GM18858 (cell line): ENCODE measurements around the gene TTC9B.

Experiments used
- ATAC-seq: cut with Tn5 transposase; IDR thresholded peaks from one replicate; pipeline ENCODE4 v1.9.1; 2021; ENCODE audit not compliant: unreplicated experiment

Gene TTC9B

DNA sequence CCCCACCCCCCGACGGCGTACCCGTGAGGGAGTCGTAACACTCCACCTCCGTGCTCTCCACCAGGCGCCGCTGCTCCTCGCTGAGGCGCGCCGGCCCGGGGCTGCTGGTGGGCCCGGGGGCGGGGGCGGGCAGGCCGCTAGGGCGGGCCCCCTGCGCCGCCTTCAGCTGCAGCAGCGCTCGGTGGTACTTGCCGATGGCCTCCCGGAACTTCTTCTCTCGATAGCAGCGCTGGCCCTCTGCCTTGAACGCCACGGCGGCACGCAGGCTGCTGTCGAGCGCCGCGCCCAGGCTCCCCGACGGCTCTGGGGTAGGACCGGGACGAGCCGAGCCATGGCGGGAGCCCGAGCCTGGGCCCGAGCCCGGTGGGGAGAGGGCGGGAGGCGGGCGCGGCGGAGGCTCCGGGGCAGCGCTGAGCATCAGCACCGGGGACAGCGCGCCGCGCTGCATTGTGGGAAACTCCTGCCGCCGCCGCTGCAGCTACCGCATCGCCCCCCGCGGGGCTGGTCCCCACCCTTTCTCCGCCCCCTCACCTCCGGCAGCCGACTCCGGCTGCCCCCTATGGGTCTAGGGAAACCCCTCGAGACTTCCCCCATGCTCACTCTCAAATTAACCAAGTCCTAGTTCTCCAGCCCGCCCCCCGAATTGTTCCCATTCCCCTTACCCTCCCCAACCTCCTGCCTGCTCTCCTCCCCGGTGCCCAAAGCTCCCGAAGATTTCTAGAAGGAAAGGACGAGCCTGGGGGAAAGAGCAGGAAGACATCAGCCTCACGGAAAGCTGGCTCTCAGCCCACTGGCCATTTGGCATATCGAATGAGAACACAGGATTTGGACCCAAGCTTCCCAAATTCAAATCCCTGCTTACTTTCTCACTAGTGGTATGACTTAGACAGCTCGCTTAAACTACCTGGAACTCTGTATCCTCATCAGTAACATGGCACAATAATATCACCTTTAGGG is at the start of gene TTC9B:
Gene TTC9B, minus strand, starts transcription at position 451 of the 957 bp plus-strand sequence. Its CDS starts 3 bp downstream, at position 448.
- no peak for ATAC-seq

DNA sequence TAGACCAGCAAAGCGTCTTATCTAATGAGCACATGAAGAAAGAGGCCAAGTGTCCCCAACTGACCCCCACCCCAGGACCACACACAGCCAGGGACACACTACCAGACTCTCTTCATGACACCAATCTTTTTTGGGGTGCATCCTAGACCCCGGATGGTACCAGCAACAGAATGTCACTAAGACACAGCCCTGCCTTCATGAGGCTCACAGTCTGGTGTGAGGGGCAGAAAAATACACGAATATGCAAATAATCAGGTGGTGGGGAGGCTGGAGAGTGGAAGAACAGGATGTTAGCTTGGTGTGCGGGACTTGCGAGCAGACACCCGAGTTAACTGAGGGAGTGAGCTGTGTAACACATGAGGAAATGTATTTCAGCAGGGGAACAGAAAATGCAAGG is 49.4 kb upstream of the TTC9B start:
- no peak for ATAC-seq

DNA sequence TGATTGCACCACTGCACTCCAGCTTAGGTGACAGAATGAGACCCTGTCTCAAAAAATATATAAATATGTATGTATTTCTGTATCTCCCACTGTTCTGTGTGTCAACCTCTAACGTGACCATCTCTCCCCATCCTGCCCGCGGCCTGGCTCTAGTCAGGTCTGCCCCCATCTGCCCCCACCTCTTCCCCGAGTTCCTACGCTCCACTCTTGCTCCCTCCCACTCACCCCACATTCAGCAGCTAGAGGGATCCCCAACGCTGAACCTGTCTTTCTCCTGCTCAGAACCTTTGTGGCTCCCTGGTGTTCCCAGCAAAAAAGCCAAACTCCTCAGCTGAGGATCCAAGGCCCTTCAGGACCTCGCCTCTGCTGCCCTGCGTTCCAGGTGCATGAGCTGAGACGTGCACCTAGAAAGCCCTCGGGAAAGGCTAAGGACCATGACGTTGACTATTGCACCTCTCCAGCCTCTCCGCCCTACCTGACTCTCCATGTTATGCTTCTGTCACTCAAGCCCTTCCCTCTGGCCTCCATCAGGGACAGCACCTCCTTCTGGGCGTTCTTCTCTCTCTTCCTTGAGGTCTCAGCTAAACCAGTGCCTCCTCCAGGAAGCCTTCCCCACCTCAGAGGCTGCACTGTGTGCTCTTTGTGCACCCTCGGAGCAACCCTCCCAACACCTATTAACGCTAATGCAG is 48.9 kb upstream of the TTC9B start:
- no peak for ATAC-seq

DNA sequence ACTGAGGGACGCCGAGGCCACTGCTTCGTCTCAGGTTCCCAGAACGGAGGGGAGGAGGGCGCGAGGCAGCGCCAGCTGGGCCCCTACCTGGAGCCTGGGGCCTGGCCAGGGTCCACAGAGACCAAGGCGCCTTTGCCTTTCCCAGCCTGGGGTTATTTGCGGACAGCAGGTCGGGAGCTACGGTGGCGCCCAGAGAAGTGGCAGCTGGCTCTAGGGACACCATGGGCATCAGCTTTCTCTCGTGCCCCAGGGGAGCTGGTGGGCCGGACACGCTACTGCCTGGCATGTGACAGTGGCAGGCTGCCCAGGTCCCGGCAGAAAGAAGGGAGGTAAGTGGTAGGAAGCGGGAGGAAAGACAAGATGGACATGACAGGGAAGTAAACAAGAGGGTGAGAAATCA is 47.9 kb upstream of the TTC9B start:
- no peak for ATAC-seq

DNA sequence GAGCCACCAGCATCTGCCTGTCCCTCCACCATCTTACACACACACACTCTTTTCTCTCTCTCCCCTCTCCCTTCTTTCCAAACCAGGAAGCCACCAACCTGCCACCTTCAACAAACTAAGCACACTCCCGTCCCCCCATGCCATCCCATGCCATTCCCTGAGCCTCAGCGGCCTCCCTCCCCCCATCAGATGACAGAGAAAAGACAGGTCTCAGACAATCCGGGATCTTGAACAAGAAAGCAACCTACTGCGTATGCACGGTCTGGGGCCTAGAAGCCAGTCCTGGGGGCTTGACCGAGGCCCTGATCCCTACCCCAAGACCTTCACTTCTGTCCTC is 47.5 kb upstream of the TTC9B start:
- ATAC-seq, result no peak

DNA sequence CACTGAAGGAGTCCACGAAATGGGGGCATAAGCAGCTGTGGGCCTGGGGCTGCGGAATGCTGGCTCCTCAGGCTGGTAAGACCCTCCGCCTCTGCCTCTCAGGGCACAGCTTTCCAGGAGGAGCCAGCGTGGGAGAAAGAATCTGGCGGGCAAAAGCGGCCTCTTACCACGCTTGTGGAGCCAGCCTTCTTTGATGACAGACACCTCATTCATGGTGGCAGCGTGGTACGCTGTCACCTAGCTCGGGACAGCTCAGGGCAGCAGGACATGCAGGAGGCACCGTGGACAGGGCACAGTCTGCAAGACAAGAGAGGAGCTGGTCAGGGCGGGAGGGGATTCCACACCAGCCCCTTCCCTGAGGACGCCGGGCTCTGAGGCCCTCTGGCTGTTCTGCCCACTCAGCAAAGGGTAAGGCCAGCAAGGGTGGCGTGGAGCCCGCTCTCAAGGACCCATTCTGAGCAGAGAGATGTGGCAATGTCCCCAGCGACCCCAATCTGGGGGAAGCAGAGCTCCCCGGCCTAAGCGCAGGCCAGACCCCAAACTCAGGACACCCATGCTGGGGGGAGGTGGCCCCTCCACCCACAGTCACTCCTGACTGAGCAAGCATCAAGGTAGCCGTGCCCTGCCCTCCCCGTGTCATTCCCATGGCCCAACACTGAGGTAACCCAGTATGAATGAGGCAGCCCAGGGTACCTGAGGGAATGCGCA is 47.0 kb upstream of the TTC9B start:
- ATAC-seq, result no peak

DNA sequence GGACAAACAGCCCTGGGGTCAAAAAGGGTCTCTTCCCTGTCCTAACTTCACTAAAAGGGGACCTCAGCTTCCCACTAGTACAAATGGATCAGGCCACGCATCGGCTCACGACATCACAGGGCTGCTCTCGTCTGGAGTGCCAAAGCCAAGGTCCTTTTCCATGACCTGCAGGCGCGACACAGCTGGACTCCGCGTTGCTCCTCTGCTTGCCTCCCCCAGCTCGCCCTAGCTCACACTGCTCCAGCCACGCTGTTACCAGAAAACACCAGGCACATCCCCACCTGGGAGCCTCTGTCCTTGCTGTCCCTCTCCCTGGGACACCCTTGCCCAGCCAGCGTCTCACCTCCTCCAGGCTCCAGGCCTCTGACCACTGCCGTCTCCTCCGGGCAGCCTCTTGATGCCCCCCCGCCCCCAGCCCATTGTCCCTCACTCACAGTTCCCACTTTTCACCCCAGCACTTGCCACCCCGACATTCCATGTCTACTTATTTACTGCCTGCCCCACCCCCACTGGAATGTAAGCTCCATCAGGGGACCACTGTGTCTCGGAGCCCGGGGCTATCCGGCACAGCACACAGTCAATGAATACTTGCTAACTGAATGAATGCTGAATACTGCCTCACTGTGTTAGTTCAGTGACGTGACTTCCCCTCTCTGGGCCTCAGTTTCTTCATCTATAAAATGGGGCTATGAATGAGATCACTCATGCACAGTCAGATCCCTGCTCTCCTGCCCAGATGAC is 46.3 kb upstream of the TTC9B start:
- ATAC-seq, result no peak

DNA sequence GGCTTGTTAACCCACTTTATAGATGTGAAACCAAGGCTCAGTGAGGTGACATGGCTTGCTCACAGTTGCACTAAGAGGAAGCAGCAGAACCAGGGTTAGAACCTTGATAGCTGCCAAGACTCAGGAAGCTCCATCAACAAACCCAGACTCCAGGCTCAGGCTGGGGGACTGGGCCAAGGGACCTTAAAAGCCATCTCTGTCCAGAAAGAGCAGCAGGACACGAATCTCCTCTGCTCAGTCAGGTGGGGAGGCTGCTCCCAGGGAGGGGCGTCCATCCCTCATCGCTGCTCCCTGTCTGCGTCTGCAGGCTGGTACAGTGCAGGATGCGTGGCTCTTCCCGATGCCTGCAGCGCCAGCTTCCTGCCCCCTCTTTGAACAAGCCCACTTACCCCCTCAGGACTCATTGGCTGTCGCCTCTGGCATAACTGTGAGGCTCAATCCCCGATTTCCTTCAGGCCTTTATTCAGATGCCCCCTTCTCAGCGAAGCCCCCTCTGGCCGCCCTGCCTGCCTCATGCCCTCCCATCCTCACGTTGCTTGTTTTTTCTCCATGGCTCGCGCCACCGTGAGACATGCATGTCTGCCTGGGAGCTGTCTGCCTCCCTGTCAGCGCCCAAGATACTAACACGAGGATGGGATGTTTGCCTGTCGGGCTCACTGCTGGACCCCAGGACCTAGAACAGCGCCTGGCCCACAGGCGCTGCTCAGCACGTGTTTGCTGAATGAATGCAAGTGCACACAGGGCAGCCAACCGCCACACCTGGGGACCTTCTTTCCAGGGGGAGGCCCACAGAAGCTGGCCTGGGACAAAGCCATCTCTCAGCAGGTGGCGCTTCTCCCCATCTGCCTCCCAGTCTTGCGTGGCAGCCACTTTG is 45.5 kb upstream of the TTC9B start:
- ATAC-seq, result no peak

DNA sequence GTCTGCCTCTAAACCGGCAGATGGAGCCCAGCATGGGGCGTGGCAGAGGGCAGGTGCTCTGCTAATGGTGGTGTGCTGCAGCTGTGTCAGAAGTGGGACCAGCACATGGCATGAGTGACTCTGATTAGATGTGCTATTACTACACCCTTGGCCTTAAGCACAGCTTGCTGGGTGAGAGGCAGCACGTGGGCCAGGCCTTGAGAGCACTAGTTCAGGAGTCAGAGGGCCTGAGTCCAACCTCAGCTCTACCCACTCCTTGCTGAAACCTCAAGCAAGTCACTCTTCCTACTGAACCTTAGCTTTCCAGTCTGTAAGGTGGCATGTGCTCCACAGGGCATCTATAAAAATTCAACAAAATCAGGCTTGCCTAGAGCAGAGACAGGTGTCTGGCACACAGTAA is 44.2 kb upstream of the TTC9B start:
- no peak for ATAC-seq

DNA sequence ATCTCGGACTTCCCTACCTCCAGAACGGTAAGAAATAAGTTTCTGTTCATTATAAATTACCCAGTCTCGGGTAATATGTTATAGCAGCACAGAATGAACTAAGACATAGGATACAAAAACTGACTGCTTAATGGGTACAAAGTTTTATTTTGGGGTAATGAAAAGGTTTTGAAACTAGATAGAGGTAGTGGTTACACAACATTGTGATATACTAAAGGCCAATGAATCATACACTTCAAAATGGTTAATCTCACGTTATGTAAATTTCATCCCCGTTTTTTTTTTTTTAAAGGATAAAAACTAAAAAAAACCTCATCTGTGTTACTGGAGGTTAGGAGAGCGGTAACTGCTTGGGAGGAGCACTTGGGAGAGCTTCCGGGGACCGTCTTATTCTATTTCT is 43.4 kb upstream of the TTC9B start:
- no peak for ATAC-seq

DNA sequence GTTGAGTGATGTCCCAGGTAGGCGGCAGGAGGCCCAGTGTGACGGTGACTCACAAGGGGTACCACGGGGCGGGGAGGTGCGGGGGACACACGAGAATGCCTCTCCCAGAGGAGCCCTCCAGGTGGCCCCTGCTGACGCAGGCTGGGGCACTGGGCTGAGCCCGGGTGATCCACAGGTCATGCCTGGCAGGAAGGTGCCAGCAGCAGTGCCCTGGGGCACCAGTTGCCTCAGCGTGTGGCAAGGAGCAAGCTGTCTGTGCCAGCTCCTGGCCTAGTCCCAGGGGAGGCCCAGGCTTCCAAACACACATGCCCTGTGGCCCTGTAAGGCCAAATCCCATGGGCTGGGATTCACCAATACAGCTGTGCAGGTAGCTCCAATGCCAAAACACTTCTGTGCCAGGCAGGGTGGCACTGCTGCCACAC is 38.9 kb upstream of the TTC9B start:
- ATAC-seq, result no peak

DNA sequence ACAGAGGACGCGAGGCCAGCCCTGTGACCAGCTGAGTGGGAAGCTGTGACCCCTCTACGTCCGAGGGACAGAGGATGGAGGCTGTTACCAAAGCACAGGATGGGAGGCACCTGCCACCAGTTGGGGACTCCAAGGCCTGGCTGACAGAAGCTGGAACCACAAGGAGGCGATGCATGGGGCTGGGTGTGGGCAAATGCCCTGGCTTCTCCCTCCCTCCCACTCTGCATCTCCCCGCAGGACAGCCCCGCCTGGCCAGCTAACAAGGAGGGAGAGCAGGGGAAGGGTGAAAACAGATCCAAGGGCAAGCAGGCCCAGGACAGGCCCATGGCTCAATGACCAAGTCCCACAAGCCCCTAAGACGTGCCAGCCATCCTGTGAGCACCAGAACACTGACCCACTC is 38.3 kb upstream of the TTC9B start:
- ATAC-seq, result no peak

DNA sequence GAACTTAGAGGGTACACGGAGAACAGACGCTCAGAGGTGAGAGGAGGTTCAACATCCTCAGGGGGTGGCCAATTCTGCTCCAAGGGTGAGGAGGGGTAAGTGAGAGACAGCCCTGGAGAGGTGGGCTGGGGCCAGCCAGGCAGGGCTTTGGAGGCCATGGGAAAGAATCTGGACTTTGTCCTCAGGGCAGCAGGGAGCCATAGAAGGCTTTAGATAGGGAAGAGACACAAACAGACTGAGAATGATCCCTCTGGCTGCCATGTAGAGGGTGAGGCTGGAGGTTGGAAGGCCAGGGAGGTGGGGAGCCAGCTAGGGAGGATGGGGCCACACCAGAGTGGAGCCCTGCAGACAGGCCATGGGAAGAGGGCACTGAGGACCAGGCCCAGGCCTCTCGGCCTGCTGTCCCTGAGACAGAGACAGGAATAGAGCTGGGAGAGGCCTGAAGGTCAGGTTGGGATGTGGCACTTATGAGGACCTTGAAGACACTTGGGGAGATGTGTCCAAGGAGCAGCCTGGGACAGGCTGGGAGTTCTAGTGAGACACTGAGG is 37.5 kb upstream of the TTC9B start:
- ATAC-seq, result no peak

DNA sequence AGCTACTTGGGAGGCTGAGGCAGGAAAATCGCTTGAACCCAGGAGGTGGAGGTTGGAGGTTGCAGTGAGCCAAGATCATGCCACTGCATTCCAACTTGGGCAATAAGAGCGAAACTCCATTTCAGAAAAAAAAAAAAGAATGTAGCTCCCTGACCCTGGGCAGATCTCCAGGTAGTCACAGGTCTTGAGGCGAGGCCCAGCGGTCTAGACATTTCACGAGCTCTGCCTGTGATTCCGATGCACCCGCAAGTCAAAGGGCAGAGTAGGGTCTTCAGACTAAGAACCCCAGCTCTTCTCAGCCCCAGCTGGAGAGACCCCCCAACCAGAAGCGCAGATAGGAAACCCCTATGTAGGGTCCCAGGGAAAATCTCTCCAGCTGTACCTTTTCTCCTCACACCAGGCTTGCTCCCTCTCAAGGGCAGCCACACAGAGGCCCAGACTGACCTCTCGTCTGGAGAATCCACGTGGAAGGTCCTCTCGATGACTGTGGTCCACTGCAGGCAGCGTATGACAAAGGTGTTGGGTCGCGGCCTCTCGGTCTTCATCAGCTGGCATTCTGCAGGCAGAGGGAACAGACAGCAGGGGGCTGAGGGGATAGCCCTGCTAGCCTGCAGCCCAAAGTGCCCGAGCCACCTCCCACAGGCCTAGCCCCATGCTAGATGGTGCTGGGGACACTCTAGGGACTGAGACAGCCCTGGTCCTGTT is 36.7 kb upstream of the TTC9B start:
- no peak for ATAC-seq

DNA sequence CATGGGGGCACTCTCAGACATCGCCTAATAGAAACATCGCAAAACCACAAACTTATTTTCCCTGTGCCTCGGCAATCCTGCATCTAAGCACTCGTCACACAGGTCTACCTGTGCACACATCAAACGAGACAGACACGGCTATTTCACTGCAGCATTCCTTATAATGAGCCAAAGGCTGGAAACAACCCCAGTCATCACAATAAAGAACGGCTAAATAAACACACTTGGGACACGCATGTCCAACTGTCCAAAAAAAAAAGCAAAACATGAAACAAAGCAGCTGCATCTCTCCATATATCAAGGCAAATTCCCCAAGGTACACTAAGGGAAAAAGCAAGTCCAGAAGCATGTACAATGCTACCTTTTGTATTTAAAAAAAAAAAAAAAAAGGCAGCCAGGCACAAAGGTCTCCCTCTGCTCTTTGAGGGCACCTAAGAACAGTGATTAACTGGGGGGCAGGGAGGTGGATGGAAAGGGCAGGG is 35.5 kb upstream of the TTC9B start:
- no peak for ATAC-seq

DNA sequence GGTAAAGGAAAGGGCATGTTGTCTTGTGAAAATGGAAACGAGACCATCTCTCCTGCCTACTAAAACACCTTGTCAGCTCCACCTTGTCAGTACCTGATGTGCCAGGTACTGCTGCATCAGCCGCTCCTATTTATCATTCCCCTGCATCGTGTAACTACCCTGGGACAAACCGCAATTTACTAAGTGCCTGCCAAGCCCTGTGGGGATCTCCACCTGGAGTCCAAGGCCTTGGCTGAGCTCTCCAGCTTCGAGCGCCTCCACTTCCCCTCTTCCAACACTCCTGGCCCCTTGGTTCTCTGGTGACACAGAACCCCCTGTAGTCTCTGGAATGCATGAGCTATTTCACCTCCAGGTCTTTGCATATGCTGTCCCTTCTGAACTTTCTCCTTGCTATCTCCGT is 34.2 kb upstream of the TTC9B start:
- no peak for ATAC-seq

DNA sequence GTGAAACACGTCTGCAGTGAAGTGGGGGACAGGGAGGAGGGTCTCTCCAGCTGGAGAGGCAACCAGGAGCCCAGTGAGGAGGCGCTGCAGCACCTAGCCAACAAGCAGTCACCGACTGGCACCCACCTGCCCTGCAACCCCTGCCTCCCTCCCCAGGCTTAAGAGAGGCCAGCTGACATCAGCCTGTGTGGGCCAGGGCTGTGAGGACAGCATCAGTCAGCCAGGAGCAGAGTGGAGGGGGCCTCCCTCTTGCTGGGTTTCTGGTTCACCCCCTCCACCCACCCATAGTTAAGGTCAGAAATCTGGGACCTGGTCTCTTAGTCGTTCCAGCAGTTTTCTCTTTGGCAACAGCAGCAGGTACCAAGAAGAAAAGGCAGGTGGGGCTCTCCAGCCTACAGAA is 33.8 kb upstream of the TTC9B start:
- no peak for ATAC-seq

DNA sequence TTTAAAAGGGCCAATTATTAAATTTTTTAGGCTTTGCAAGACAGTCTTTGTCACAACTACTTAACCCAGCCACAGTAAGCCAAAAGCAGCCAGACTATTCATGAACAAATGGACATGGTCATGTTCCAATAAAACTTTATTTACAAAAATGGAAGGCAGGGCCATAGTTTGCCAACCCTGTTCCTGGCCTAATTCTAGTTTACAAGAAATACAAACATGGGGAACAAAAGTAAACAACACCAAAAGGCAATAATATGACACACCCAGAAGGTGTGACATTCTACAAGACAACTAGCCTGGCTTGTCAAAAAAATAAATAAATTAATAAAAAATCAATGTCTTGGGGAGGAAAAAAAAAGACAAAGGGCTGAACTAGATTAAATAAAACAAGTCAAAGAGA is 33.1 kb upstream of the TTC9B start:
- no peak for ATAC-seq

DNA sequence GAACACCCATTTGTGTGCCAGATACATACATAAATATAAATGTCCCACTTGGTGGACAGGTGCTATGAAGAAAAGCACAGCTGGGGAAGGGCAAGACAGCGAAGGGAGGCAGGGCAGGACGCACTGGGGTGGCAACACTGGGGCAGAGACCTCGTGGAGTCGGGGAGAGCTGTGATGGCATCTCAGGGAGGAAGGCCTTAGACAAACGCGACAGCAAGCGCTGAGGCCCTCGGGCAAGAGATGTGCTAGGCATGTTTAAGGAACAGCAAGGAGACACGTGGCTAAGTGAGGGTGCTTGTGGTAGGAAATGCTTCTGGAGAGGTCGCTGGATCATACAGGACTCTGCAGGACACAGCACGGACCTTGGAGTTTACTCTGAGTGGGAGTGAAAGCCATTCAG is 31.6 kb upstream of the TTC9B start:
- no peak for ATAC-seq
